ENCODE data around the gene CORIN. TPM values are rescaled to one million over a fixed set of nuclear protein-coding genes. Genes with fewer than 3 reads are reported as not detected.

The CORIN gene
- total and polyA plus RNA-seq, 2 of the 4 experiments (the other 2 are of a cell fraction) = 20.3 to 24.7 TPM

DNA sequence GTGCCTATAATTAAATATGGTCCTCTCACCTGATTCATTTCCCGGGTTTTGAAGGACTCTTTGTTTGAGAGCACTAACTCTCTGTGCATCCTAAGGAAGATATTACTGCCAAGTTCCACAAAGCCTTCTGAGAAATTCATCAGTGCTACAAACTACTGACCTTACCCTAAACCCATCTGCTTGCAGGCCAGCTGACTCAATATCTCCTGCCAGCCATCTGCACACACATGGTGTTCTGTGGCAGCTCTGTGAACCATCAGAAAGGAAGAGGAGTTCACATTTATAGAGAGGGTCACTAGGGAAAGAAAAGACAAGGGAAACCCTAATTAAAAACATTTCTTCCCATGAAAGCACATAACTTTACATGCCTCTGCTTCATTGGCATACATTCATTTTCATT lies 196.1 kb downstream of the CORIN start:
- intact Hi-C loops (cut with micrococcal nuclease) (no loop called here), in situ Hi-C loops (cut with MboI; ENCODE audit: low sequenced_read_pairs) (no loop called here), dilution Hi-C loops (cut with HindIII; ENCODE audit: low sequenced_read_pairs, unreplicated experiment) (no loop called here)
- H3K23ac ChIP-seq (ENCODE audit: low read depth, low read length) = no peak overlapping the region; the same call in 1 of the 2 replicates
- no peak overlapping the region for H3K4me2 ChIP-seq (ENCODE audit: low read depth, low read length)
- H2AK5ac ChIP-seq (ENCODE audit: low read depth, low read length) = no peak overlapping the region
- H3K18ac ChIP-seq (ENCODE audit: low read depth, low read length) = no peak overlapping the region
- no peak overlapping the region for H2AK9ac ChIP-seq (replicated peaks; ENCODE audit: low read depth, low read length, poor library complexity)
- H3K56ac ChIP-seq (ENCODE audit: extremely low read depth, insufficient read depth, low read length) = no peak overlapping the region
- no peak overlapping the region for H3K4me3 ChIP-seq (ENCODE audit: insufficient read depth, low read depth, low read length)
- H3K14ac ChIP-seq (replicated peaks; ENCODE audit: low read depth, low read length) = no peak overlapping the region
- H3K9ac ChIP-seq (ENCODE audit: low read depth, low read length) = no peak overlapping the region
- TF ChIP-seq RAD21 (IDR thresholded peaks at IDR 0.05; ENCODE audit: low read length) = no peak
- no peak for TF ChIP-seq NFE2L2 (IDR thresholded peaks at IDR 0.05; ENCODE audit: low read depth, low read length)
- TF ChIP-seq MAFK (IDR thresholded peaks at IDR 0.05; ENCODE audit: low read depth, low read length) = no peak
- TF ChIP-seq FOS (IDR thresholded peaks at IDR 0.05; ENCODE audit: low read depth, low read length) = no peak
- no peak for TF ChIP-seq RCOR1 (IDR thresholded peaks at IDR 0.05; ENCODE audit: insufficient replicate concordance, low read length)
- no peak for TF ChIP-seq POLR2A (IDR thresholded peaks at IDR 0.05; ENCODE audit: low read depth, low read length)
- TF ChIP-seq CEBPB (IDR thresholded peaks at IDR 0.05; ENCODE audit: low read depth, low read length) = no peak
- no peak for TF ChIP-seq RFX5 (IDR thresholded peaks at IDR 0.05; ENCODE audit: low read depth, low read length)
- TF ChIP-seq BHLHE40 (IDR thresholded peaks at IDR 0.05; ENCODE audit: low read depth, low read length) = no peak
- no peak for TF ChIP-seq MAZ (IDR thresholded peaks at IDR 0.05; ENCODE audit: borderline replicate concordance, low read depth, low read length)
- no peak for TF ChIP-seq ELK1 (IDR thresholded peaks at IDR 0.05; ENCODE audit: borderline replicate concordance, low read depth, low read length)
- no peak for TF ChIP-seq SMC3 (IDR thresholded peaks at IDR 0.05; ENCODE audit: low read depth, low read length)
- TF ChIP-seq, protein P1, sequence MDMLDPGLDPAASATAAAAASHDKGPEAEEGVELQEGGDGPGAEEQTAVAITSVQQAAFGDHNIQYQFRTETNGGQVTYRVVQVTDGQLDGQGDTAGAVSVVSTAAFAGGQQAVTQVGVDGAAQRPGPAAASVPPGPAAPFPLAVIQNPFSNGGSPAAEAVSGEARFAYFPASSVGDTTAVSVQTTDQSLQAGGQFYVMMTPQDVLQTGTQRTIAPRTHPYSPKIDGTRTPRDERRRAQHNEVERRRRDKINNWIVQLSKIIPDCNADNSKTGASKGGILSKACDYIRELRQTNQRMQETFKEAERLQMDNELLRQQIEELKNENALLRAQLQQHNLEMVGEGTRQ (IDR thresholded peaks at IDR 0.05; ENCODE audit: low read depth, low read length) = no peak
- TF ChIP-seq MXI1 (IDR thresholded peaks at IDR 0.05; ENCODE audit: borderline replicate concordance, low read depth, low read length) = no peak
- H4K8ac ChIP-seq (ENCODE audit: low read depth in 2 of 2, low read length in 2 of 2) = no peak overlapping the region
- H3K4me1 ChIP-seq (ENCODE audit: control insufficient read depth, insufficient read depth, low read length) = peaks cover 2% of the 10 kb centered on the region; the same call in 1 of the 2 replicates
- DNase-seq (peak; percentile 37), ATAC-seq (ENCODE audit: low read depth) (peak; percentile 37; the same call in 1 of the 2 replicates)
- no peaks in the 10 kb centered on the region for H3K27me3 ChIP-seq (ENCODE audit: control insufficient read depth, insufficient read depth, low read length)
- H3K4ac ChIP-seq (ENCODE audit: low read depth, low read length) = peak overlapping the region; percentile 26; the same call in 1 of the 2 replicates
- 100% methylated on average over 1 of the region's 1 CpG; no CpG with 5 or more reads in 1 of the 2 experiments for WGBS, 2 experiments (ENCODE audit: extremely low coverage in 2 of 2, insufficient read length in 1 of 2)
- H2BK15ac ChIP-seq (ENCODE audit: low read depth, low read length) = no peak overlapping the region
- no peaks in the 10 kb centered on the region for H3K79me1 ChIP-seq (ENCODE audit: low read depth in 1 of 2, low read length in 2 of 2)
- H3K36me3 ChIP-seq (ENCODE audit: control insufficient read depth, insufficient read depth, low read length) = no peaks in the 10 kb centered on the region
- H4K91ac ChIP-seq (ENCODE audit: insufficient read depth, low read depth, low read length) = no peak overlapping the region
- no peak overlapping the region for H2AFZ ChIP-seq (replicated peaks; ENCODE audit: low read length, poor library complexity)
- no peaks in the 10 kb centered on the region for H4K20me1 ChIP-seq (ENCODE audit: insufficient read depth, low read length)
- H3K27ac ChIP-seq (ENCODE audit: insufficient read depth, low read length) = no peak overlapping the region
- no peaks in the 10 kb centered on the region for H3K9me3 ChIP-seq (ENCODE audit: control insufficient read depth, insufficient read depth, low read length)
- no peaks in the 10 kb centered on the region for H3K9me1 ChIP-seq (ENCODE audit: insufficient read depth, low read length)
- no peak overlapping the region for H2BK20ac ChIP-seq (ENCODE audit: low read depth, low read length)
- H2BK120ac ChIP-seq (ENCODE audit: low read depth, low read length) = no peak overlapping the region
- BruUV-seq (replicated peaks) = no TSS peak
- CTCF ChIA-PET = no interaction called here
- H2BK5ac ChIP-seq (ENCODE audit: low read depth, low read length, poor library complexity, severe bottlenecking) = no peak overlapping the region
- no peak overlapping the region for H4K5ac ChIP-seq (ENCODE audit: low read depth, low read length)
- POLR2A ChIA-PET (ENCODE audit: unreplicated experiment) = no interaction called here
